ENCODE results near the gene GRM8. TPM values are rescaled to one million over a fixed set of nuclear protein-coding genes. Genes with fewer than 3 reads are reported as not detected.

GRM8 gene
- total RNA-seq, 4 donors from 2014 or later: not detected

DNA sequence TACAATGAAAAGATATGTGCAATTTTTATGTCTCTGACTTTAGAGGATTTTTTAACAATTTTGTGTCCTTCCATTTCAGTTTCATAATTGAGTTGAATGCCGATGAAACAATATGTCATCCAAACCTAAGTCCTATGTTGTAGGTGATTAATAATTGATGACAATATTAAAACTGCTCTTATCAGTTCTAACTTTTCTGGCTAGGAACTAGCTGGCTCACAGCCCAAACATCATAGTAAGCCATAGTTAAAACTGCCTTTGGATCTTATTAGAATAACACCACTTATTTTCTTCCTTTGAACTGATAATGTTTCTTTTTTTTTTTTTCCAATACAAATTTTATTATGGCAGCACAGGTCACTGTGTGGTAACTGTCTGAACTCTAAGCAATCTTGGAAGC lies 230.9 kb downstream of the GRM8 start:
- Histone ChIP-seq H3K9me3 (peaks cover 3% of the 10 kb centered on the region), H3K27ac (no peak overlapping the region), H3K27me3 (no peaks in the 10 kb centered on the region), H3K36me3 (no peaks in the 10 kb centered on the region), H3K4me3 (no peak overlapping the region), H3K4me1 (no peaks in the 10 kb centered on the region)
- no peak for TF ChIP-seq POLR2A (IDR thresholded peaks at IDR 0.05)
- TF ChIP-seq EP300 (IDR thresholded peaks at IDR 0.05): no peak
- no peak for TF ChIP-seq POLR2AphosphoS5 (IDR thresholded peaks at IDR 0.05)
- TF ChIP-seq, protein P1, sequence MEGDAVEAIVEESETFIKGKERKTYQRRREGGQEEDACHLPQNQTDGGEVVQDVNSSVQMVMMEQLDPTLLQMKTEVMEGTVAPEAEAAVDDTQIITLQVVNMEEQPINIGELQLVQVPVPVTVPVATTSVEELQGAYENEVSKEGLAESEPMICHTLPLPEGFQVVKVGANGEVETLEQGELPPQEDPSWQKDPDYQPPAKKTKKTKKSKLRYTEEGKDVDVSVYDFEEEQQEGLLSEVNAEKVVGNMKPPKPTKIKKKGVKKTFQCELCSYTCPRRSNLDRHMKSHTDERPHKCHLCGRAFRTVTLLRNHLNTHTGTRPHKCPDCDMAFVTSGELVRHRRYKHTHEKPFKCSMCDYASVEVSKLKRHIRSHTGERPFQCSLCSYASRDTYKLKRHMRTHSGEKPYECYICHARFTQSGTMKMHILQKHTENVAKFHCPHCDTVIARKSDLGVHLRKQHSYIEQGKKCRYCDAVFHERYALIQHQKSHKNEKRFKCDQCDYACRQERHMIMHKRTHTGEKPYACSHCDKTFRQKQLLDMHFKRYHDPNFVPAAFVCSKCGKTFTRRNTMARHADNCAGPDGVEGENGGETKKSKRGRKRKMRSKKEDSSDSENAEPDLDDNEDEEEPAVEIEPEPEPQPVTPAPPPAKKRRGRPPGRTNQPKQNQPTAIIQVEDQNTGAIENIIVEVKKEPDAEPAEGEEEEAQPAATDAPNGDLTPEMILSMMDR (IDR thresholded peaks at IDR 0.05): no peak
- no peak for DNase-seq (ENCODE audit: low spot score in 2 of 2)
- 93% methylated on average over 1 of the region's 1 CpG for WGBS

DNA sequence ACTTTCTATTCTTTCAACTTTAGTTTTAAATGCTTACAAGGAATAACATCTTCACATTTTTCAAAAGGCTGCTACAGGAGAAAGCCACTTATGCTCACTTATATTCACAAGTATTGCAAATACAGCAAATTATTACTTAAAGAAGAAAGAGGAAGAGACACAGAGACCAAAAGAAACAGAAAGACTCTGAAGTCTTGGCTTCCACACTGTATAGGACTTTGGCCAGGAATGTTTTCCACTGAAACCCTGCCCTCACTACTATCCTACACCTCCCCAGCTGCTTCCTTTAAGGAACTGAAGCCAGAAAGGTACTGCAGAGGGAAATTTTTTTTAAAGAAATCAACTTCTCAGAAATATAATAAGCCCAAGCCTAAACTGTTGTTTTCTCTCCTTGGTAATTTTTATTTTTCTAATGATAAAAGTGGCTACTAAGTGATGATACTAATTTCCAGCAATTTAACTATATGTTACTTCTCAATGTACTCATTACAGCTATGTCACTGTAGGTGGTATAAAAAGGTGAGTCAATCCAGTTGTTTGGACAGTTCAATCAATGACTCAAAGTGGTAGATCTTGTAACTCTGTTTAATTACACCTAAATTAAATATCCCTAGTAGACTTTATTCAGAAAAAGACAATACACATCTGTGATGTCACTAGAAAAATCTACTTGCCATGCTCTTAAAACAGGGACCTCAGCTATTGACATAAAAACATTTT lies 231.6 kb downstream of the GRM8 start:
- TF ChIP-seq, protein P1 (IDR thresholded peaks at IDR 0.05): no peak
- TF ChIP-seq POLR2AphosphoS5 (IDR thresholded peaks at IDR 0.05) (no peak), POLR2A (IDR thresholded peaks at IDR 0.05) (no peak), EP300 (IDR thresholded peaks at IDR 0.05) (no peak)

DNA sequence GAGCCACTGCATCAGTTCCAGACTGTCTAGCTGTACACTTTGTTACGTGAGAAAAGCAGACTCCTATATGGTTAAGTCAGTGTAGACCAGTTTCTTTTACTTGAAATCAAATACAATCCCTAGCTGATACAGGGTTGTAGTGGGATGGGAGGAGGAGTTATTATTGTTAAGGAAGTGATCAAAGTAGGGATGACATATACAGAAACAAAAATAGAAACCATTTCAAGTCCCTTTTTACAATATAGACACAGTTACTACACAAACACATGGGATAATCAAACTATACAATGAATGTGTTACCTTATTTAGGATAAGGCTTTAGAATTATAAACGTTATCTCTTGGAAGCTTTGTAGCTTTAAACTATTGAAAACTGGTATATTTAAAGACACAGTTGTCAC lies 233.9 kb downstream of the GRM8 start:
- Histone ChIP-seq H3K36me3 (no peaks in the 10 kb centered on the region), H3K4me3 (no peak overlapping the region), H3K4me1 (no peaks in the 10 kb centered on the region), H3K9me3 (no peaks in the 10 kb centered on the region), H3K27ac (no peak overlapping the region), H3K27me3 (no peaks in the 10 kb centered on the region)
- TF ChIP-seq POLR2AphosphoS5 (IDR thresholded peaks at IDR 0.05) (no peak), POLR2A (IDR thresholded peaks at IDR 0.05) (no peak), EP300 (IDR thresholded peaks at IDR 0.05) (no peak)
- TF ChIP-seq, protein P1 (IDR thresholded peaks at IDR 0.05): no peak
- 69% methylated on average over 2 of the region's 2 CpGs for WGBS
- no peak for DNase-seq (ENCODE audit: low spot score in 2 of 2)

More for the DNA sequence above, 231.6 kb downstream of the GRM8 start:
- Histone ChIP-seq H3K36me3 (no peaks in the 10 kb centered on the region), H3K4me1 (no peaks in the 10 kb centered on the region), H3K9me3 (no peaks in the 10 kb centered on the region), H3K27ac (no peak overlapping the region), H3K27me3 (no peaks in the 10 kb centered on the region), H3K4me3 (no peak overlapping the region)
- DNase-seq (ENCODE audit: low spot score in 2 of 2): no peak

DNA sequence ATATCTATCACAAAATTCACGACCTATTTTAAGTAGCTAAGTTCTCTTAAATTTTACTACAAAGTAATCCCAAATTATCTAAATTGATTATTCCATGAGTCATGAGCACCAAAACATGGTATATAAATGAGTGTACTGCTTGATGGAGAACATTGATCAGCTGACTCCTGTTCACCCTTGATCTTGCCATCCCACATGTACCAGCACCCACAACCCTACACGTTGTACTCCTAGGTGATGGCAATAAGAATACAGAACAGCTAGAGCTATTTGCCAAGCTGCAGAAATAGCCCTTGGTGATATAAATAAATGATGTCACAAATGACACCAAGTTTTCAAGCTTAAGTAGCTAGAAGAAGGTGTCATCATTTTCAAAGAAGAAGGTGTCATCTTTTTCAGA lies 235.5 kb downstream of the GRM8 start:
- DNase-seq (ENCODE audit: low spot score in 2 of 2): no peak
- TF ChIP-seq POLR2A (IDR thresholded peaks at IDR 0.05): no peak
- TF ChIP-seq, protein P1 (IDR thresholded peaks at IDR 0.05): no peak
- no peak for TF ChIP-seq POLR2AphosphoS5 (IDR thresholded peaks at IDR 0.05)
- TF ChIP-seq EP300 (IDR thresholded peaks at IDR 0.05): no peak
- no peaks in the 10 kb centered on the region for H3K9me3 ChIP-seq
- no peaks in the 10 kb centered on the region for H3K36me3 ChIP-seq
- H3K4me3 ChIP-seq: no peak overlapping the region
- H3K27me3 ChIP-seq: no peaks in the 10 kb centered on the region
- H3K27ac ChIP-seq: no peak overlapping the region
- WGBS: 66% methylated on average over 2 of the region's 2 CpGs
- no peaks in the 10 kb centered on the region for H3K4me1 ChIP-seq

DNA sequence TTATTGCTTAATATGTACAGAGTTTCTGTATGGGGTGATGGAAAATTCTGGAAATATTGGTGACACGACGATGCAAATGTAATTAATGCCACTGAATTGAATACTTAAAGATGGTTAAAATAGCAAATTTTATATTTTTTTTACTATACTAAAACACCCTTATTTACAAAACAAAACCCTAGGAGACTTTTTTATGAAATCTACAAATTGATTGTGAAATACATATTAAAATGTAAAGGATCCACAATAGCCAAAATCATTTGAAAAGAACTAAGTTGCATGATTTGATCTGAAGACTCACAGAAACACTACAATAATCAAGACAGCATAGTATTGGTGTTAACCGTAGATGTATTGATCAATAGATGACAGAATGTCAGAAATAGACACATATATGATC lies 252.0 kb downstream of the GRM8 start:
- Histone ChIP-seq H3K9me3 (no peaks in the 10 kb centered on the region), H3K27ac (no peak overlapping the region), H3K4me1 (no peaks in the 10 kb centered on the region), H3K36me3 (no peaks in the 10 kb centered on the region), H3K4me3 (no peak overlapping the region), H3K27me3 (no peaks in the 10 kb centered on the region)
- TF ChIP-seq EP300 (IDR thresholded peaks at IDR 0.05) (no peak), POLR2AphosphoS5 (IDR thresholded peaks at IDR 0.05) (no peak), POLR2A (IDR thresholded peaks at IDR 0.05) (no peak)
- TF ChIP-seq, protein P1 (IDR thresholded peaks at IDR 0.05): no peak
- no peak for DNase-seq (ENCODE audit: low spot score in 2 of 2)
- WGBS: 83% methylated on average over 3 of the region's 3 CpGs

All from suprapubic skin (tissue), 4 donors.